Renal cortical epithelial cell (primary cell): ENCODE results near the gene ARHGAP28. TPM values are rescaled to one million over a fixed set of nuclear protein-coding genes. Genes with fewer than 3 reads are reported as not detected.

Experiments used
- DNase-seq: peaks from one replicate; pipeline ENCODE4 v3.0.0-alpha.2; 2011; ENCODE audit warnings: low read depth
- total RNA-seq: library from RNA; depleted of rRNA; stranded (reverse); fragments of >200 nt; gene quantifications from 2 replicates; pipeline ENCODE4 v1.2.3, GENCODE V29; 2014

ARHGAP28 gene, protein sequence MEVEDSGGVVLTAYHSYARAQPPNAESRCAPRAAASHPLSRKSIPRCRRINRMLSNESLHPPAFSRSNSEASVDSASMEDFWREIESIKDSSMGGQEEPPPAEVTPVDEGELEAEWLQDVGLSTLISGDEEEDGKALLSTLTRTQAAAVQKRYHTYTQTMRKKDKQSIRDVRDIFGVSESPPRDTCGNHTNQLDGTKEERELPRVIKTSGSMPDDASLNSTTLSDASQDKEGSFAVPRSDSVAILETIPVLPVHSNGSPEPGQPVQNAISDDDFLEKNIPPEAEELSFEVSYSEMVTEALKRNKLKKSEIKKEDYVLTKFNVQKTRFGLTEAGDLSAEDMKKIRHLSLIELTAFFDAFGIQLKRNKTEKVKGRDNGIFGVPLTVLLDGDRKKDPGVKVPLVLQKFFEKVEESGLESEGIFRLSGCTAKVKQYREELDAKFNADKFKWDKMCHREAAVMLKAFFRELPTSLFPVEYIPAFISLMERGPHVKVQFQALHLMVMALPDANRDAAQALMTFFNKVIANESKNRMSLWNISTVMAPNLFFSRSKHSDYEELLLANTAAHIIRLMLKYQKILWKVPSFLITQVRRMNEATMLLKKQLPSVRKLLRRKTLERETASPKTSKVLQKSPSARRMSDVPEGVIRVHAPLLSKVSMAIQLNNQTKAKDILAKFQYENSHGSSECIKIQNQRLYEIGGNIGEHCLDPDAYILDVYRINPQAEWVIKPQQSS
- total RNA-seq: 0.35 and 1.2 TPM in 2 replicates

DNA sequence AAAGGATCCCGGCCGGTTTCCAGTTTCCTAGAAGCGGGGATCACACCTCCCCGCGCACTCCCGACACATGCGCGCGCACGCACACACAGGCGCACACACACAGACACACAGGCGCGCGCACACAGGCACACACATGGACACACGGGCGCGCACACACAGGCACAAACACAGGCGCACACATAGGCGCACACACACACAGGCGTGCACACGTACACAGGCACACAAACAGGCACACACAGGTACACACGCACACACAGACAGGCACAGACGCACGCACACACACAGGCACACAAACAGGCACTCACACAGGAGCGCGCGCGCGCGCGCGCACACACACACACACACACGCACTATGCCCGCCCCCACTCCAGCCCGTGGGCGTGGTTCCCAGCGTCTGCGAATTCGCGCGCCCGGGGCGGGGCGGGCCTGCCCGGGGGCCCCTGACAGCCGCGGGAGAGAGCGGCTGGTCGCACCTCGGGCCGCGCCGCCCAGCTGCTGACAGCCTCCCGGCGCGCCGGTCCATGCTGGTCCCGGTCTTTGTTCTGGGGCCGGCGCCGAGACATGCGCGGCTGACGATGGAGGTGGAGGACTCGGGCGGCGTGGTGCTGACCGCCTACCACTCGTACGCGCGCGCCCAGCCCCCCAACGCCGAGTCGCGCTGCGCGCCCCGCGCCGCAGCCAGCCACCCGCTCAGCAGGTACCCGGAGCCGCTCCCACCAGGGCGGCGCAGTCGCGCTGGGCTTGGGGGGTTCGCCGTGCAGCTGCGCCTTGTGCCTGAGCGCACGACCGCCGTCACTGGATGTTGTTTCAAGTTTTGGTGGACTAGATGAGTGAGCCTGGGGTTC lies at the start of gene ARHGAP28:
ARHGAP28 (plus strand) TSS at position 470 of the 845 bp plus-strand sequence; CDS start at position 576, 106 bp downstream.
- DNase-seq: peak; percentile 36

GRCh38 chr18:6681331-6681875 lies 48.1 kb upstream of the ARHGAP28 start:
- no peak for DNase-seq

- no peak for DNase-seq
Observed at GRCh38 chr18:6682437-6683111, 46.9 kb upstream of the ARHGAP28 start.

GRCh38 chr18:6683112-6683876 lies 46.2 kb upstream of the ARHGAP28 start:
- no peak for DNase-seq

DNA sequence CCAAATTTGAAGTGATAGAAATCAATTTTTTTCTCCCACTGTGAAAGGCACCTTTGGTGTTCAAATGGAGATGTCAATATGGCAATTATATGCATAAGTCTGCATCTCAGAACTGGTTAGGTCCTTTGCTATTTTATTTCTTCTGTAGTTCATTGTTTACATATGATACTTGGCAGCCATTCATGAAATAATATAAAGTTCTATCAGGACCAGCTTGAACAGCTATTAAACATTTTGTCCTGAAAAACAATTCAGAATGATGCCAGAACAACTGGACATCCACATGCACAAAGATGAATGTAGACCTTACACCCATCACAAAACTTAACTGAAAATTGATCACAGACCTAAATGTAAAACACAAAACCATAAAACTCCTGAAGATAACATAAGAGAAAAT lies 41.8 kb upstream of the ARHGAP28 start:
- DNase-seq: no peak

DNA sequence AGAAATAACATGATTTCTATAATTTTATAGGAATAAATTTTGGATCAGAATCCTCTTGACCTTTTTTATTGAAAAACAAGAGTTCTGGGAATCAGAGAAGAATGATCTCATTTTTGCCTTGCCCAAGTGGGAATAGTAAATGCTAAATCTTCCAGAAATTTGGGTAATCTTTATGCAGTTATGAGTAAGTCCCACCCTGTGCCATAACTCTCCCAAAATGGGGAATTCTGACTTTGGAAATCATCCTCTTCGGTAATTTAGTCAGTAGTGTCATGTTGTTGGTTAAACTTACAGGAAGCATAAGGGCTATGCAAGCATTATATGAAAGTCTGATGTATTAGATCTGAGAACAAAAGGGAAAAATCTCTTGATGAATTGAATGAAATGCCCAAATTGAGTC lies 20.6 kb upstream of the ARHGAP28 start:
- DNase-seq: no peak

DNA sequence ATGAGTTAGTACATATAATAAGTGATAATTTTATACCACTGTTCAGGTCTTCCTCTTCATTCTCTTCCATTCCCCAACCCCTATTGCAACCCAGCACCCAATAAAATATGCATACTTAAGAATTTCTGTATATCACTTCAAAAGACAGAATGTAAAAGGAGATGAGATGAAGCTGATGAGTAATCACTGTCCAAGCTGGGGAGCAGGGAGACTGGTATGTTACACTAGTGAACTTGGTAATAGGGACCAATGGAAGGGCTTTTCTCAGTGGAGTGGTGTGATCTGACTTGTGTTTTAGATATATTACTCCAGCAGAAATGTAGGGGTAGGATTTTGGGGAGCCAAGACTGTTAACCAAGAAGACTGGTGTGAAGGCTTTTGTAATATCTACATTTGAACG lies 18.0 kb upstream of the ARHGAP28 start:
- no peak for DNase-seq

- DNase-seq: no peak
Observed at GRCh38 chr18:6712401-6712800, 17.1 kb upstream of the ARHGAP28 start.

GRCh38 chr18:6714010-6714409 lies 15.5 kb upstream of the ARHGAP28 start:
- peak; percentile 22 for DNase-seq

DNA sequence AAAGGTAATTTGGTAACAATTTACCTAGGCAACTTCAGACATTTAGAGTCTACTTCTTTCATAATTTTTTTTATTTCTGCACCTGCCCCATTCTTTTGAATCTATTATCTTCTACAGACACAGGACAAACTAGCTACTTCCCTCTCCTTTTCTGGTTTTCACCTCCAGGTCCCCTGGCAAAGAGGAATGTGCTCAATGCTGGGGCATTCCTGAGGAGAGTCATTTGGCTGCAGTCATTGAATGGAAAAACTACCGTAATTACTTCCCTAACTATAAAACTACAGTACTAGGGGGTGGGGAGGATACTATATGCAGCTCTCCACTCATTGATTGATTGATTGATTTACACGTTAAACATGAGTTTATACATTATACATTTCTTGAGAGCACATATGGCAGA lies 11.2 kb upstream of the ARHGAP28 start:
- peak; percentile 9 for DNase-seq

DNA sequence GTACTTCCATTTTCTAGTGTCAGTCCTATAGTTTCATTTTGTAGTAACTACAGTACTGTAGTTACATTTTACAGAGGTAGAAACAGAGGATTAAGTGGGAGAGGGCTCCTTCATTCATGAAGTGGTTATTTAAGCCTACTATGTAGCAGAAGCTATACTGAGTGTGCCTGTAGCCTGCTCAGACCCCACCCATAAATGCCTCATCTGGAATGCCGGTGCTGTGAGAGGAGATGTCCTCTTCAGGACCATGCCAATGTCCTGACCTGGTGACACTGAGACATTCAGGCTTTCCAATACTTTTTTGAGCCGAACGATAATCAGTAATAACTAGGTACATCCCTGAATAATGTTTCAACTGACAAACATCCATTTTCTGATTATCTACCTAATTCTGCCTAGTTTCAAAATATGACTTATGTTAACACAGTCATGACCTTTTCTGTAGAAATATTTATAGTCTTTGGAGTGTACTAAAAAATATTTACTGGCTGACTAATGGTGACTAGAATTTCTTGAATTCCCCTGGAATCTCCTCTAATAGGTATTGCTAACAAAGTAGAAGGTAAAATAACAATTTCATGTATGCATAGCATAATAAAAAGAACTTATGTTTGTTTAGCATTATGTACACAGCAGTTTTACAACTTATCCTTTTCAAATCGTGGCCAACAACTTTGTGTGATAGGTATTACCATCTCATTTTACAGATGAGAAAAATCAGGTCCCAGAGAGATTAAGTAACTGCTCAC lies 10.2 kb upstream of the ARHGAP28 start:
- no peak for DNase-seq

- peak; percentile 15 for DNase-seq
Observed at GRCh38 chr18:6719910-6720683, 9.4 kb upstream of the ARHGAP28 start.

- no peak for DNase-seq
Observed at GRCh38 chr18:6721755-6722154, 7.8 kb upstream of the ARHGAP28 start.

GRCh38 chr18:6722690-6723089 lies 6.8 kb upstream of the ARHGAP28 start:
- DNase-seq: no peak

DNA sequence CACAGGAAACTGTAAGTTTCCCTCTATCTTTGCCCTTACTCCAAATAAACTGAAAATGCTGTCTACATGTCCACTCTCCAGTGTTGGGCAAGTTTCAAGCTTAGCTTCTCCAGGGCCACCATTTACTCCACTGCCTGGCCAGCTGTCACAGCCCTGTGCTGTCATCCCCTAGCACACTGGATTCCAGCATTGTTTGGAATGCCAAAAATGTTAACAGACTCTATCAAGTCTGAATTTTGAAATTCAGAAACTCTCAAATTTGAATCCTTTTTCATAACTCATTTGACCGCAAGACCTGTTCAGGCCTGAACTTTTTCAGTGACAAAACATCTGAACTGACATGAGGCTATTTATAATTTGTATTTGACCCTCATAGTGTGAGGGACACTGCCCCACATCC lies 5.2 kb upstream of the ARHGAP28 start:
- DNase-seq: no peak

DNA sequence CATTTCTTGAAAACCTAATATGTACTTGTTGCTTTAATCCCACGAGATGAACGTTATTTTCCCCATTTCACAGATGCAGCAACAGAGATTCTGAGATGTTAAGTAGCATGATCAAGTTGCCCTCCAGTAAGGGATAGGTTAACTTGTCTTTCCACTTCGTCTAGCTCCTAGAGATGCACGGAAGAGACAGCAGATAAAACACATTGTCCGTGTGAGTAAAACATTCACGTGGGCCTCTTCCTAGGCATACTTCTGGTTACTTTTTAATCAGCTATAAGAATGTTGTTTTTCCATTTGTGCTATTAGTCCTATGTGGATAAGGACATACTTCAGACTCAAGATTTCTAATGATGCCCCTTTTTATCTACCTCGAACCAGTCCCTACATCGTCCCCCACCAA lies 1.2 kb upstream of the ARHGAP28 start:
- DNase-seq: peak; percentile 50

- DNase-seq: peak; percentile 59
Observed at GRCh38 chr18:6728809-6729246, 688 bp upstream of the ARHGAP28 start.

DNA sequence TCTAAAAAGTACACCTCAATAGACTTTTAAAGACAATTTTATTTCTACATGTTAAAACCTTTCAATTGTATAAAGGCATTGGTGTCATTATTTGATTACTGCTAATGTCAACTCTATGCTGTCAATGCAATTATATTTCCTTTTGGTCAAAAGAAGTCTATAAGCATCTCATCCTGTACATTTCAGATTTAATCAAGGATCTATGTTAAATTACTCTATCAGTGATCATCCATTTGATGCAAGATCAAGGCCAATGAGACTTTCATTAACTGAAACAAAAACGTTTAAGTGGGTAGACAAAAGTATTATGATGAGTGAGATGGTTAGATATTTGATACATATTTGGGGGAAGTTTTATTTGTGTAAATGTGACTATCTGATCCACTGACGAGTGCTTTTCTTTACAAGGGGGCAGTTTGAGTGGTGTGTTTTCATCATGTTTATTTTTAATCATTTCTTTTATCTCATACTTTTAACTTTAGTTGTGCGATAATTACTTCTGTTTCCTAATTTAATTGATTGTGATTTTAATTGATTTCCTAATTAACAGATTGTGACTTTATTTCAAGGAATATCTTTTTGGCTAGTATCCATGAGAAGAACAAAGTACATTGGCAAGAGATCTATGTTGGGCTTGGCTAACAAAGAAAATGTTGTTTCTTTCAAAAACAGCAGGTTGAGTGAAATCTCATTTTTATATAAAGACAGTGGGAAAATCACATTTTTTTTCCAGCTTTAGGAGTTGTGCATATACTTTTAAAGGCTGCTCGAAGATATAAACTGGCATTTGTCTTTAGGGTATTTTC lies 1.1 kb downstream of the ARHGAP28 start:
- no peak for DNase-seq
